GM12865 (cell line): ENCODE data around the gene KDM2B.

Experiments
- DNase-seq: peaks from one replicate; pipeline ENCODE4 v3.0.0; 2010; ENCODE audit warnings: low read depth
- H3K4me3 ChIP-seq: 2 replicates; pipeline ENCODE4 v1.5.1; 2011; ENCODE audit warnings: mild to moderate bottlenecking, low read depth, low read length, control low read depth
- CTCF ChIP-seq: IDR thresholded peaks from 2 replicates; pipeline ENCODE4 v1.5.1; 2011; ENCODE audit warnings: low read length, control low read depth, low read depth, inconsistent platforms; ENCODE audit not compliant: insufficient read depth; ENCODE audit errors: missing control alignments

Gene KDM2B

GRCh38 chr12:121461048-121461447 is 119.8 kb downstream of the KDM2B start:
- no peak for TF ChIP-seq CTCF

GRCh38 chr12:121456551-121456950 is 124.3 kb downstream of the KDM2B start:
- no peak overlapping the region for H3K4me3 ChIP-seq
- TF ChIP-seq CTCF, result no peak
- DNase-seq, result no peak

More at GRCh38 chr12:121461048-121461447, 119.8 kb downstream of the KDM2B start:
- no peak for DNase-seq
- no peak overlapping the region for H3K4me3 ChIP-seq

DNA sequence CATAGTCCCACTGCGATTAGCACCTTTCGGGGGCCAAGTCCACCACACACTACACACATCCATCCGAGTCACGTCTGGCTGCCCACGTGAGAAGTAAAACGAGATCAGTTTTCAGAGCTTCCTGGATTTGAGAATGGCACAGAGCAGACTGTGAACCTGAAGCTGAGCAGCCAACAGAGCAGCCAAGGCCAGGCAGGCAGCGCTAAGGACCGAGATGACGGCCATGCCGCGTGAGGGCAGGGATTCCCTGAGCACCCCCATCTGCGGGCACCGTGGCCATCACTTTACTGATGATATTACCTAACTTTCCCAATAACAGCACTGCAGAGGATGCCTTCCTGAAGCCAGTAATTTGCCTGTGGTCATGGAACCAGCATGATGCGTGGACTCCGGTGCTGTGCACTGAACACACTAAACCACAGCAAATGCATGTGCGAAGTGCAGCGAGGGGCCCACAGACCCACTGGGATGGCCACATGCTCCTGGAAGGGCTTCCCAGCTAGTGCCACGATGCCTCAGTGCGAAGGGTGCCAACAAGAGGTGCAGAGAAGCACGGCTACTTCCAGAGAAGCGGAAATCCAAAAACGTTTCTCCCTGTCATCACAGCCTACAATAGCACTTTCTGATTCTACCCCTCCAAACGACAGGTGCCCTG is 124.9 kb downstream of the KDM2B start:
- TF ChIP-seq CTCF, result no peak
- H3K4me3 ChIP-seq, result no peak overlapping the region
- DNase-seq, result no peak

DNA sequence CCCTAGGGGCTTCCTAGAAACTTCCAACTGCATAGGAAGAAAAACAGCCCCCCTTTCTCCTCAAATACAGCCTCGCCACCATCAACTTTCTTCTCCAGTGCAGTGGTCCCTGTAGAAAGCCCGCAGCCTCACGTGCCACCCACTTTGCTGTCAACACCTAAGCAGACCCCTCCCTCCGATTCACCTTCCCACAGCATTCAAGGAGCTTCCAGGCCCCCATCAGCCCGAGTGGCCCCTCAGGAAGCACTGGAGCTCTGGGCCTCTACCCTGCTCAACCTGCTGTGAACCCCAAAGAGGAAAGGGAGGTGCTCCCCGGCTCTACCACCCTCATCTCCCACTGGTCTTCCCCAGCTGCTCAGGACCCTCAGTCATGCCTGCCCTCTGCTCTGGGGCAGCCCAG is 125.9 kb downstream of the KDM2B start:
- no peak for TF ChIP-seq CTCF
- no peak overlapping the region for H3K4me3 ChIP-seq
- DNase-seq, result no peak

DNA sequence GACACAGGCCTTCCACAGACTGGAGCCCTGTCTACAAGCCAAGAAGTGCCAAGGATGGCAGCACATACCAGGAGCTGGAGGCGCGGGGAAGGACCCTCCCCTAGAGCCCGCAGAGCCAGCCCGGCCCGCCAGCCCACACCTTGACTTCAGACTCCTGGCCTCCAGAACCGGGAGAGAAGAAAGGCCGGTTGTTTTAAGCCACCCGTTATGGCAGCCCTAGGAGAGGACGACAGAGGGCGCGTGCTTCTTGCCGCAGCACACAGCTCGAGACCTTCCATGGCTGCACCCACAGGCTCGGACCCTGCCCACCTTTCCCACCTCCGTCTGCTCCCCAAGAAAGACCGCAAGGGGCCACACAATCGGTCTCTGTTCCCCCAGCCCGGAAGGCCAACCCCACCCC is 127.2 kb downstream of the KDM2B start:
- DNase-seq, result no peak
- TF ChIP-seq CTCF, result no peak
- no peak overlapping the region for H3K4me3 ChIP-seq

DNA sequence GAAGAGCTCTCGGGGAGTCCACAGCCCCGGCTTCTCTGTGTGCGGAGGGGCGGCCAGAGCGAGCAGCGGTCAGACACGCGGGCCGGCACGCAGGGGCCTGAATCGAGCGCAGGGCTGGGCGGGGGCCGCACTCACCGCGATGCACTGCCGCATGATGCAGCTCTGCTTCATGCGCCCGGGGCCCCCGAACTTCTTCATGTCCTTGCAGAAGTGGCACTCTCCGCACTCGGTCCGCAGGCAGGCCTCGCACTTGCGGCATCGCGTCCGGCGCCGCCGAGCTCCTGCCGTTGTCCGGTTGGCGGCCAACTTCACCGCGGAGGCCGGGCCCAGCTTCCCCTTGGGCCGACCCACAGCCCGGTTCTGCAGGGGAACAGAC is 127.8 kb downstream of the KDM2B start:
- DNase-seq, result no peak
- TF ChIP-seq CTCF, result no peak
- no peak overlapping the region for H3K4me3 ChIP-seq

DNA sequence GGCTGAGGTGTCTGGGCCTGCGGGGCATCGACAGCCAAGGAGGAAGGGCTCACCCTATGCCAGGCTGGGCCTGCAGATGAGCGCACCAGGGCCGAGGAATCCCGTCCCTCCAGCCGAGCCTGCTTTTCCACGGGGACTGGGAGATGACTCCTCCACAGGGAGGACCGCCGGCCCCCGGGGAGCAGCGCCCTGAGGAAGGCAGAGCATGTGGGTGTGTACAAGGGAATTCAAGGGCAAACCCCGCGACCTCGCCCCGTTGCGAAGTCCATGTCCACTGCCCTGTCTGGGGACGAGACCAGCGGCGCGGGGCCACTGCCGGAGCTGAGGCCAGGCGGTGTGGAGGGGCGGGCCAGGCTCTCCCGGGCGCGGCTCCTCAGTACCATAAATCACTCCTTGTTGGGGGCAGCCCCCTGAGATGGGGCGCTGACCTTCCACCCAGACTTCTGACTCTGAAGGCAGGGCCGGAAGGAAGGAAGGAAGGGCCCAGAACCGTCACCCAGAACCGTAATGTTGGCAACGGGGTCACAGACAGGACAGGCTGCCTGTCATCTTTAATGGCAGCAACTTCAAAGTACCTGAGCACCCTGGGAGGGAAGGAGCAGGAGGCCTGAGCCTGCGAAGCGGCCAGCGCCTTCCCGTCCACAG is 128.4 kb downstream of the KDM2B start:
- DNase-seq, result no peak
- TF ChIP-seq CTCF, result no peak
- H3K4me3 ChIP-seq, result no peak overlapping the region
